ENCODE data around the gene DTNBP1. TPM values are rescaled to one million over a fixed set of nuclear protein-coding genes. Genes with fewer than 3 reads are reported as not detected.

The DTNBP1 gene
- total RNA-seq, 1 experiment from 2014 or later, result 20.7 TPM

DNA sequence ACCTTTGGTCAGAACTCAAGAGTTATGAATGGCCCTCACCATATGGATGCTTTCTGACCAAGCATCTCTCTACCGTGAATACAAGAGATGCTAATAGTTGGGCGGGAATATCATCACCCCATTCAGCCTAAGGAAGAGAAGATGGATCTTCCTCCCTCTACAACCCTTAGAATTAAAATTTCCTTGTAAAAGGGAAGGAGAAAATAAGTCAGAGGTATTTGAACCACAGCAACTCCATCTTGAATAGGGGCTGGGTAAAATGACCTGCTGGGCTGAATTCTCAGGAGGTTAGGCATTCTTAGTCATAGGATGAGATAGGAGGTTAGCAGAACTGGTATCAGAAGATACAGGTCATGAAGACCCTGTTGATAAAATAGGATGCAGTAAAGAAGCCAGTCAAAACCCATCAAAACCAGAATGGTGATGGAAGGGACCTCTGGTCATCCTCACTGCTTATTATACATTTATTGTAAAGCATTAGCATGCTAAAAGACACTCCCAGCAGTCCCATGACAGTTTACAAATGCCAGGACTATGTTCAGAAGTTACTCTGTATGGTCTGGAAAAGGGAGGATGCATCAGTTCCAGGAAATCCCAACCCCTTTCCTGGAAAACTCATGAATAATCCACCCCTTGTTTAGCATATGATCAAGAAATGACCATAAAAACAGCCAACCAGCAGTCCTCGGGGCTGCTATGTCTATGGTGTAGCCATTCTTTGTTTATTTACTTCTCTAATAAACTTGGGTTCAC lies 101.2 kb downstream of the DTNBP1 start:
- Histone ChIP-seq H3K27me3 (replicated peaks; ENCODE audit: control insufficient read depth, insufficient read depth, low read length) (no peaks in the 10 kb centered on the region), H3K4me1 (peaks cover 13% of the 10 kb centered on the region), H3K4me3 (ENCODE audit: low read depth, low read length) (no peak overlapping the region), H3K9me3 (no peaks in the 10 kb centered on the region), H3K36me3 (ENCODE audit: control insufficient read depth, insufficient read depth, low read length) (no peaks in the 10 kb centered on the region)
- H3K9me3 Mint-ChIP-seq (ENCODE audit: unreplicated experiment), result no peaks in the 10 kb centered on the region
- ChIA-PET POLR2A (no interaction called here), CTCF (no interaction called here)
- BruUV-seq (replicated peaks), result no TSS peak
- H3K4me3 Mint-ChIP-seq (ENCODE audit: unreplicated experiment), result no peak overlapping the region
- no peaks in the 10 kb centered on the region for H3K36me3 Mint-ChIP-seq (ENCODE audit: insufficient read depth, unreplicated experiment)
- no peak for TF ChIP-seq CTCF (IDR thresholded peaks at IDR 0.05; ENCODE audit: insufficient read depth in 1 of 2, low read depth in 1 of 2, low read length in 1 of 2, severe bottlenecking in 1 of 2, unreplicated experiment in 1 of 2)
- DNase-seq, result no peak
- H3K27ac Mint-ChIP-seq (ENCODE audit: unreplicated experiment), result no peak overlapping the region
- H3K27me3 Mint-ChIP-seq (ENCODE audit: insufficient read depth, unreplicated experiment), result no peaks in the 10 kb centered on the region
- peaks cover 10% of the 10 kb centered on the region for H3K4me1 Mint-ChIP-seq (ENCODE audit: low read depth, unreplicated experiment)
- intact Hi-C loops (cut with micrococcal nuclease; ENCODE audit: unreplicated experiment), result no loop called here

DNA sequence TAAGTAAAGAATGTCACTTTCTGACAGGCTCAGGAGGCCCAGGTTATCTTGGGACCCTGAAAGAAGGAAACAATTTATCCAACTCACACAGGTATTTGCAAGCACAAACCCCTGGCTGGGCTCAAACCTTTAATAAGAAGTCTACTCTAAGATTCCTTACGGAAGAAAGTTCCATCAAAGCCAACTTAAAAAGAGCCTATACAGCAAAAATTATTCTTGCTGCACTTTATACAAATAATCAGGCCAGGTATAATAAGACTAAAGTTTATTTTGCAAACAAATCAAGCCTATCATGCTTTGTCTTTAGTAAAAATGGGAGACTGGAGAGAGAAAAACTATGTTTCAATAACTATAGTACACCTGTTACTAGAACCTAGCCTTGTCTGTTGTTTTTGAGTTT lies 102.1 kb downstream of the DTNBP1 start:
- H3K9me3 ChIP-seq, result no peaks in the 10 kb centered on the region
- H3K27me3 ChIP-seq (replicated peaks; ENCODE audit: control insufficient read depth, insufficient read depth, low read length), result no peaks in the 10 kb centered on the region
- DNase-seq, result no peak
- H3K4me1 ChIP-seq, result peaks cover 17% of the 10 kb centered on the region
- no peak overlapping the region for H3K4me3 Mint-ChIP-seq (ENCODE audit: unreplicated experiment)
- CTCF ChIA-PET, result no interaction called here
- no TSS peak for BruUV-seq (replicated peaks)
- intact Hi-C loops (cut with micrococcal nuclease; ENCODE audit: unreplicated experiment), result no loop called here
- H3K36me3 Mint-ChIP-seq (ENCODE audit: insufficient read depth, unreplicated experiment), result no peaks in the 10 kb centered on the region
- H3K27ac Mint-ChIP-seq (ENCODE audit: unreplicated experiment), result no peak overlapping the region
- no peaks in the 10 kb centered on the region for H3K9me3 Mint-ChIP-seq (ENCODE audit: unreplicated experiment)
- H3K4me1 Mint-ChIP-seq (ENCODE audit: low read depth, unreplicated experiment), result peaks cover 13% of the 10 kb centered on the region
- H3K4me3 ChIP-seq (ENCODE audit: low read depth, low read length), result no peak overlapping the region
- TF ChIP-seq CTCF (IDR thresholded peaks at IDR 0.05; ENCODE audit: insufficient read depth in 1 of 2, low read depth in 1 of 2, low read length in 1 of 2, severe bottlenecking in 1 of 2, unreplicated experiment in 1 of 2), result no peak
- no peaks in the 10 kb centered on the region for H3K36me3 ChIP-seq (ENCODE audit: control insufficient read depth, insufficient read depth, low read length)
- H3K27me3 Mint-ChIP-seq (ENCODE audit: insufficient read depth, unreplicated experiment), result no peaks in the 10 kb centered on the region
- POLR2A ChIA-PET, result no interaction called here

DNA sequence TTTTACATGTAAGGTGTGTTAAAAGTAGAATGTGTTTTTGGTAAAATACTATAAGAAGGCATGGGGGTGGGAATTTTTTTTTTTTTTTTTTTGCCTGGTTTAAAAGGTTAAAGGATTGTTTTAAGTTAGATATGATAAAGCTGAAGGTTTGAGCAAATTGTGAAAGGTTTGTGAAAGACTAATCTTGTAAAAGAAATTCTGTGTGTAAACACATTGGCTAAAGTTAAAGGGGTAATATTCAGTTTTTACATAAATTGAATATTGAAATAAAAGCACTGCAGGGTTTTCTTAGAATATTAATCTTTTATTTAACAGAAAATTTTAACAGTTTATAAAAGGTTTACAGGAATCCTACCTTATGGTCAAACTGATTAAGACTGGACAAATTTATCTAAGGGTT lies 105.7 kb downstream of the DTNBP1 start:
- H3K27me3 ChIP-seq (replicated peaks; ENCODE audit: control insufficient read depth, insufficient read depth, low read length), result no peaks in the 10 kb centered on the region
- no peaks in the 10 kb centered on the region for H3K9me3 ChIP-seq
- Mint-ChIP-seq H3K4me3 (ENCODE audit: unreplicated experiment) (no peak overlapping the region), H3K36me3 (ENCODE audit: insufficient read depth, unreplicated experiment) (peaks cover 5% of the 10 kb centered on the region), H3K9me3 (ENCODE audit: unreplicated experiment) (no peaks in the 10 kb centered on the region), H3K4me1 (ENCODE audit: low read depth, unreplicated experiment) (peaks cover 27% of the 10 kb centered on the region), H3K27ac (ENCODE audit: unreplicated experiment) (no peak overlapping the region), H3K27me3 (ENCODE audit: insufficient read depth, unreplicated experiment) (no peaks in the 10 kb centered on the region)
- CTCF ChIA-PET, result no interaction called here
- no peaks in the 10 kb centered on the region for H3K36me3 ChIP-seq (ENCODE audit: control insufficient read depth, insufficient read depth, low read length)
- DNase-seq, result no peak
- intact Hi-C loops (cut with micrococcal nuclease; ENCODE audit: unreplicated experiment), result no loop called here
- no TSS peak for BruUV-seq (replicated peaks)
- TF ChIP-seq CTCF (IDR thresholded peaks at IDR 0.05; ENCODE audit: insufficient read depth in 1 of 2, low read depth in 1 of 2, low read length in 1 of 2, severe bottlenecking in 1 of 2, unreplicated experiment in 1 of 2), result no peak
- H3K4me3 ChIP-seq (ENCODE audit: low read depth, low read length), result no peak overlapping the region
- POLR2A ChIA-PET, result no interaction called here
- H3K4me1 ChIP-seq, result peaks cover 19% of the 10 kb centered on the region

Data from Caco-2 (cell line).